Uterus (tissue), 4 donors: ENCODE measurements around the gene EFHC1. TPM values are rescaled to one million over a fixed set of nuclear protein-coding genes. Genes with fewer than 3 reads are reported as not detected.
A peak's percentile ranks its signal among the peaks of the same experiment; 100 is the strongest.

ENCODE experiments used
- DNase-seq, 2 donors: peaks; one replicate each; pipeline ENCODE4 v3.0.0-alpha.2; 2019 to 2020
- H3K27ac ChIP-seq, 2 donors: fragments of 200-600 bp; sonication (generic); 1 replicate in 1 of 2; 2 replicates in 1 of 2; pipeline ENCODE4 v1.5.1; 2016 to 2018
- H3K27me3 ChIP-seq, 2 donors: fragments of 200-600 bp; sonication (generic); one replicate each; pipeline ENCODE4 v1.5.1; 2018 to 2019; ENCODE audit warnings: control low read depth in 1 of 2
- H3K36me3 ChIP-seq, 2 donors: fragments of 200-600 bp; sonication (generic); one replicate each; pipeline ENCODE4 v1.5.1; 2019; ENCODE audit warnings: control low read depth in 1 of 2
- H3K4me1 ChIP-seq, 2 donors: fragments of 200-600 bp; sonication (generic); one replicate each; pipeline ENCODE4 v1.5.1; 2018 to 2019; ENCODE audit warnings: control low read depth in 1 of 2
- H3K4me3 ChIP-seq, 2 donors: fragments of 200-600 bp; sonication (generic); 1 replicate in 1 of 2; 2 replicates in 1 of 2; pipeline ENCODE4 v1.5.1; 2018 to 2019; ENCODE audit warnings: mild to moderate bottlenecking in 1 of 2
- H3K9me3 ChIP-seq, 2 donors: fragments of 200-600 bp; sonication (generic); one replicate each; pipeline ENCODE4 v1.5.1; 2019; ENCODE audit warnings: control low read depth in 1 of 2
- POLR2A ChIP-seq, 2 donors: fragments of 450-650 bp; IDR thresholded peaks; one replicate each; pipeline ENCODE4 v1.6.1; 2016; ENCODE audit warnings: antibody characterized with exemption in 2 of 2, mild to moderate bottlenecking in 1 of 2, moderate library complexity in 1 of 2
- intact Hi-C: fragments of 100-400 bp; cut with DNase I; formaldehyde crosslinking; loops from one replicate; pipeline ENCODE4 v1.15.1; 2023; ENCODE audit warnings: low total_unique reads
- total RNA-seq, 4 donors: library from RNA; depleted of rRNA in 3 of 4; stranded (reverse); fragments of >200 nt in 3 of 4; gene quantifications; one replicate each; pipeline versions ENCODE4 v1.1.0 to v1.2.4, GENCODE V29; 2014 to 2023
- TF ChIP-seq, protein P1 (sequence below), 4 experiments: fragments of 200-600 bp in 2 of 4; fragments of 450-650 bp in 2 of 4; sonication (generic) in 2 of 4; IDR thresholded peaks; one replicate each; pipeline ENCODE4 v1.5.1; 2016 to 2019; ENCODE audit warnings: antibody characterized with exemption in 4 of 4, mild to moderate bottlenecking in 2 of 4, moderate library complexity in 1 of 4
- donor health status: DM: yes; HTN: yes; CAD: no.

The EFHC1 gene
- total RNA-seq, 4 donors from 2014 or later = 15.6 to 63.0 (median 29.5) TPM

DNA sequence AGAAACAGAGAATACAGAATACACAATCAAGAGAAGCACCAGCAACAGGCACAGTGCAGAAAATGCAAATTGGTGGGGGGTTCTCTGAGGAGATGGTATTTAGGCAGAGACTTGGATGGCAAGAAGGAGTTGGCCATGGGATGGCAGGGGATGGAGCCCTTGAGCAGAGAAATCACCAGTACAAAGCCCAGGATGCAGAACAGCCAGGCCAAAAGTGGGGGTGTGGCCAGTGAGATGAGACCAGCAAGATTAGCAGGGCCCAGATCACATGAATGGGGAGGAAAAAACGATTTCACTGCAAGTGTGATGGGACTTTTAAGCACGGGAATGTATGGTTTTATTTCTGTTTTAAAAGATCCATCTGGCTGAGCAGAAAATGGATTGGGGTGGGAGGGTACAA is 93.3 kb downstream of the EFHC1 start:
- Histone ChIP-seq H3K9me3 (no peaks in the 10 kb centered on the region), H3K27ac (peak overlapping the region; percentile 86 to 94), H3K27me3 (no peaks in the 10 kb centered on the region), H3K36me3 (no peaks in the 10 kb centered on the region), H3K4me3 (no peak overlapping the region), H3K4me1 (peaks cover 16 to 36% of the 10 kb centered on the region in 2 donors)
- no peak for TF ChIP-seq POLR2A (IDR thresholded peaks at IDR 0.05)
- TF ChIP-seq, protein P1, sequence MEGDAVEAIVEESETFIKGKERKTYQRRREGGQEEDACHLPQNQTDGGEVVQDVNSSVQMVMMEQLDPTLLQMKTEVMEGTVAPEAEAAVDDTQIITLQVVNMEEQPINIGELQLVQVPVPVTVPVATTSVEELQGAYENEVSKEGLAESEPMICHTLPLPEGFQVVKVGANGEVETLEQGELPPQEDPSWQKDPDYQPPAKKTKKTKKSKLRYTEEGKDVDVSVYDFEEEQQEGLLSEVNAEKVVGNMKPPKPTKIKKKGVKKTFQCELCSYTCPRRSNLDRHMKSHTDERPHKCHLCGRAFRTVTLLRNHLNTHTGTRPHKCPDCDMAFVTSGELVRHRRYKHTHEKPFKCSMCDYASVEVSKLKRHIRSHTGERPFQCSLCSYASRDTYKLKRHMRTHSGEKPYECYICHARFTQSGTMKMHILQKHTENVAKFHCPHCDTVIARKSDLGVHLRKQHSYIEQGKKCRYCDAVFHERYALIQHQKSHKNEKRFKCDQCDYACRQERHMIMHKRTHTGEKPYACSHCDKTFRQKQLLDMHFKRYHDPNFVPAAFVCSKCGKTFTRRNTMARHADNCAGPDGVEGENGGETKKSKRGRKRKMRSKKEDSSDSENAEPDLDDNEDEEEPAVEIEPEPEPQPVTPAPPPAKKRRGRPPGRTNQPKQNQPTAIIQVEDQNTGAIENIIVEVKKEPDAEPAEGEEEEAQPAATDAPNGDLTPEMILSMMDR (IDR thresholded peaks at IDR 0.05) = no peak
- intact Hi-C loops = loop anchor here (10.0 kb wide), 1 partner anchor 61 kb away; the partner anchor contains the start of gene TRAM2
- DNase-seq = no peak

DNA sequence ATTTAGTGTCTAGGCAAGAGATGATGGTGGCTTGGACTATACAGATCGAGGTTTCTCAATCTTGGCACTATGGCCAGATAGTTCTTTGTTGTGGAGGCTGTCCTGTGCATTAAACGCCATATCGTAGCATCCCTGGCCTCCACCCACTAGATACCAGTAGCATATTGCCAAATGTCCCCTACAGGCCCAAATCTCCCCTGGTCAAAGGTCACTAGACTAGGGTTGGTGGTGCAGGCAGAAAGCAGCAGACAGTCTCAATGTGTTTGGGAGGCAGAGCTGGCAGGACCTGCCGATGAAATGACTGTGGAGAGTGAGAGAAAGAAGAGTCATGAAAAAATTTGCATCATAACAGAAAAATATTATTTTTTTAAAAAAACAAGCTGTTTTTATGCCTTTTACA is 93.8 kb downstream of the EFHC1 start:
- H3K9me3 ChIP-seq = no peaks in the 10 kb centered on the region
- no peak overlapping the region for H3K4me3 ChIP-seq
- no peak for DNase-seq
- intact Hi-C loops = loop anchor here (10.0 kb wide), 1 partner anchor 61 kb away; the partner anchor contains the start of gene TRAM2
- peaks cover 16 to 37% of the 10 kb centered on the region in 2 donors for H3K4me1 ChIP-seq
- H3K36me3 ChIP-seq = no peaks in the 10 kb centered on the region
- no peaks in the 10 kb centered on the region for H3K27me3 ChIP-seq
- no peak for TF ChIP-seq POLR2A (IDR thresholded peaks at IDR 0.05)
- TF ChIP-seq, protein P1 (IDR thresholded peaks at IDR 0.05) = no peak
- peak overlapping the region; percentile 86 to 94 for H3K27ac ChIP-seq

DNA sequence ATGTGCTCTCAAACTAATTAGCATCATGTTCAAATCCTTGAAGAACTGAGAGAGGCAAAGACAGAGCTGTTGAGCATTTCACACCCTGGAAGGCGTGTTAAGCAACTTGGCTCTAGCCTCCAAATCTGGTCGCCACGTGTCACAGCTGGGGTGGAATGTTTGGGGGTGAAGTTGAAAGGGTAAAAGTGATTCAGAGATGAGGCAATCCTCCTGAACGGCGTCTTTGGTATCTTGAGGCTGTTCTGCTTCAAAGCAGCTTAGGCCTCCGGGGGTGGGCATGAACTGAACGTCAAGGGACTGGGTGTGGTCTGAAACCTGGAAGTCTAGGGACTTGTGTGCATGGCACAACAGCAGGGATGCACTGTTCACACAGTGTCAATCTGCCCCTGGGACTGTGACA is 94.4 kb downstream of the EFHC1 start:
- Histone ChIP-seq H3K27me3 (no peaks in the 10 kb centered on the region), H3K4me3 (no peak overlapping the region), H3K9me3 (no peaks in the 10 kb centered on the region), H3K27ac (peak overlapping the region; percentile 86 to 94), H3K36me3 (no peaks in the 10 kb centered on the region), H3K4me1 (peaks cover 16 to 37% of the 10 kb centered on the region in 2 donors)
- TF ChIP-seq POLR2A (IDR thresholded peaks at IDR 0.05) = no peak
- TF ChIP-seq, protein P1 (IDR thresholded peaks at IDR 0.05) = no peak
- DNase-seq = peak; percentile 76 to 80
- intact Hi-C loops = loop anchor here (10.0 kb wide), 1 partner anchor 60 kb away; the partner anchor contains the start of gene TRAM2

DNA sequence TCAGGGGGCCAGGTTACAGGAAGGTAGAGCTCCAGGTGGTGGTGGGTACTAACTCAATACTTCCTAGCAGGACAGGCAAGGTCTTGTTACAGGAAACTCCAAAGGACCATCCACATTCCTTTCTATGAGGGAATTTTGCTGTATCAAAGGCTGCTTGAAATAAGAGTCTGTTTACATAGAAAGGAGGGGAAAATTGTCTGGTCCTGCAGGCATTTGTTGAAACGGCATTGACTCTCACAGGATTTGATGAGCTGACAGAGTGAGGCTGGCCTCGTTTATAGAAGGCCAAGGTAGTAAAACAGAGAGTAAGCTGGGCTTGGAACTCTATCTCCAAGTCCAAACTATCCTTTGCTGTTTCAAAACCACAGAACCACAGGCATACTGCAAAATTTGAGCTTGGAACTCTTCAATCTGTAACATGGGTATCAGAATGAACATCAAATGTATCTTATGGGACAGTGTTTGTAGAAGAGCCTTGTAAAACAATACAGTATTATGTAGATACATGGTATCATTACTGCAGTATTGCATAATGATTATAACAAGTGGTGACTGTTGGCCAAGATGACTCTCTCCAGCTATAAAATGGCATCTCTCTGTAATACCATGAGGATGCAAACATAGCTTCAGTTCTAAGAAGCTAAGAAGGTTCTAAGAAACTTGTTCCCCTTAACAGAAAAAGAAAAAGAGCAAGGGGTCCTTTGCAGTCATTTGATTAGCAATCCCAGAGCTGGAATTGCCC is 95.2 kb downstream of the EFHC1 start:
- Histone ChIP-seq H3K9me3 (no peaks in the 10 kb centered on the region), H3K27me3 (no peaks in the 10 kb centered on the region), H3K4me1 (peaks cover 16 to 37% of the 10 kb centered on the region in 2 donors), H3K36me3 (no peaks in the 10 kb centered on the region), H3K4me3 (no peak overlapping the region), H3K27ac (peak overlapping the region; percentile 86 to 94)
- DNase-seq = no peak
- TF ChIP-seq POLR2A (IDR thresholded peaks at IDR 0.05) = no peak
- TF ChIP-seq, protein P1 (IDR thresholded peaks at IDR 0.05) = no peak
- intact Hi-C loops = loop anchor here (10.0 kb wide), 1 partner anchor 59 kb away; the partner anchor contains the start of gene TRAM2

DNA sequence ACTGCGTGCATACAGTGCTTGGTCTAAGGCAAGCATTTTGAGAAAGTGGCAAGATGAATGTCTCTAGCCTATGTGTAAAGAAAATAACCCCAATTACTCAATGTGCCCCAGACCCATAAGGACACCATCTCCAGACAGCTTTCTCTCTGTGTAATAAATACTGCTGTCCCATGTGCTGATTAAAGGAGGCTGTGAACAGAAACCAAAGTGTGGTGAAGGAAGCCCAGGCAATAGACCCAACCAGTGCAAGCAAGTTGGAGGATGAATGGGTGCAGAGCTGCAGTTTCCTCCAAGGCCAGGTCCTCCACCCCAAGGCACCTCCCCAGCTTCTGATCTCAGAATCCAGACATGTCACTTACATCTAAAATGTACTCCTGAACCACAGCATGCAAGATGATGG is 96.1 kb downstream of the EFHC1 start:
- Histone ChIP-seq H3K27ac (peak overlapping the region; percentile 86 to 94), H3K27me3 (no peaks in the 10 kb centered on the region), H3K4me3 (no peak overlapping the region), H3K4me1 (peaks cover 12 to 34% of the 10 kb centered on the region in 2 donors), H3K36me3 (no peaks in the 10 kb centered on the region), H3K9me3 (no peaks in the 10 kb centered on the region)
- intact Hi-C loops = loop anchor here (10.0 kb wide), 1 partner anchor 59 kb away; the partner anchor contains the start of gene TRAM2
- DNase-seq = no peak
- TF ChIP-seq, protein P1 (IDR thresholded peaks at IDR 0.05) = no peak
- no peak for TF ChIP-seq POLR2A (IDR thresholded peaks at IDR 0.05)
